Raji (cell line): ENCODE data around the gene PRAMEF33.
"Not testable (repeated sequence)": the region's sequence is repeated elsewhere in the genome, so short reads cannot be mapped to it uniquely, and the experiment has no call there.

ENCODE experiments used
- POLR2A ChIP-seq: IDR thresholded peaks from 2 replicates; pipeline ENCODE4 v1.6.1; 2011; ENCODE audit warnings: low read depth, low read length, control low read depth; ENCODE audit not compliant: insufficient read depth

The PRAMEF33 gene

GRCh38 chr1:13303239-13303638, at the start of gene PRAMEF33:
Gene PRAMEF33 (plus strand): TSS chr1:13303539. CDS start chr1:13305955, 2,416 bp downstream.
- TF ChIP-seq POLR2A: not testable (repeated sequence)

- TF ChIP-seq POLR2A: not testable (repeated sequence)
Observed at GRCh38 chr1:13253898-13254297, 49.4 kb upstream of the PRAMEF33 start, which contains the start of gene PRAMEF5. Gene PRAMEF5 (plus strand): TSS chr1:13254198. CDS start chr1:13259269, 5,071 bp downstream.

DNA sequence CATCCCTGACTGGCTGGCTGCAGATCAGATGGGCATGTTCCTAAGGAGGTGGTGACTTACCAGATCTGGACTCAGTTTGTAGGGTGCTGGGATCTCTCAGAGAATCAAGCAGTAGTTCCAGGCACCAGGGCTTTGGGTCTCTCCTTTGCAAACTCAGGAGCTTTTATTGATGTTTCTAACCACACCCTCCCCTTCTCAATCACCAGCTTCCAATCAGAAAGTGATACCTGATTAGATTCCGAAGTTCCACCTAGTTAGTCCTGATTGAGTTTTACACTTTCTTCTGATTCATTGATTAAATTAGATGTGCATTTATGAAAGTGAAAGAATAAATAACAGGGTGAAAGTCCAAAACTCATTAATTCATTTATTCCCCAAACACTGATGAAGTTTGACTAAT, 18.3 kb upstream of the PRAMEF33 start, which contains the start of gene PRAMEF8:
PRAMEF8 (minus strand) TSS at position 101 of the 400 bp plus-strand sequence. CDS start 1,046 bp downstream, outside the sequence.
- TF ChIP-seq POLR2A: not testable (repeated sequence)

- not testable (repeated sequence) for TF ChIP-seq POLR2A
Observed at GRCh38 chr1:13315281-13315680, 11.9 kb downstream of the PRAMEF33 start, which contains the start of gene PRAMEF15. Gene PRAMEF15 (plus strand): TSS chr1:13315581. CDS start chr1:13318408, 2,827 bp downstream.

GRCh38 chr1:13347034-13347433, 43.7 kb downstream of the PRAMEF33 start, which contains the start of gene PRAMEF14:
Gene PRAMEF14 (minus strand): TSS chr1:13347134. CDS start chr1:13345314, 1,820 bp downstream.
- TF ChIP-seq POLR2A: not testable (repeated sequence)
